ENCODE measurements around the gene SFSWAP. TPM values are rescaled to one million over a fixed set of nuclear protein-coding genes. Genes with fewer than 3 reads are reported as not detected.
"Not testable (repeated sequence)": the region's sequence is repeated elsewhere in the genome, so short reads cannot be mapped to it uniquely, and the experiment has no call there.

The SFSWAP gene
- total and polyA plus RNA-seq, 2 of the 8 experiments (the other 6 are each of a cell fraction or from before 2014, with no cell fraction given) = 36.5 to 49.5 TPM

DNA sequence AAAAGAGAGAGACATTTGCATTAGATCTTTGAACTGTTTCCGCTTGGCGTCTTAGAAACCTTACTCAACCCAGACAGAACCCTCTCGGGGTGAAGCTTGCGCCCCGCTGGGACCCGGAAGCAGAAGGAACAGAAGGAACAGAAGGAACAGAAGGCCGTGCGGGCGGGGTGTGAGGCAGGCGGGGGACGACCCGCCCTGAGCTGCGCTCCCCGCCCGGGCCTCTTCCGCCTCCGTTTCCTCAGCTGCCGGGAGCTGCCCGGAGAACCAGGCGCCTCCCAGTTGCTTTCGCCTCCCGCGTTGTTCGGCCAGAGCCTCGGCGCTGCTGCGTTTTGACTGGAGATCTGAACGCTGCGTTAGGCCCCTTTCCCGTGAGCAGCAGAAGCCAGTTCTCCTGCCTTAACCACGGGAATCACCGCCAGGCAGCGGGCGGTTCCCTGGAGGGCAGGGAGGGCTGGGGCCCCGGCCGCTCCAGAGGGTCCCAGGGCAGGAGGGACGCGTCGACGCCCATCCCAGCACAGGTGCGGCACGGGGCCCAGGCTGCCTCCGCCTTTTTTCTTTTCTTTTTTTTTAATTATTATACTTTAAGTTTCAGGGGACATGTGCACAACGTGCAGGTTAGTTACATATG is 98.0 kb downstream of the SFSWAP start (continued):
- TF ChIP-seq, protein P1, sequence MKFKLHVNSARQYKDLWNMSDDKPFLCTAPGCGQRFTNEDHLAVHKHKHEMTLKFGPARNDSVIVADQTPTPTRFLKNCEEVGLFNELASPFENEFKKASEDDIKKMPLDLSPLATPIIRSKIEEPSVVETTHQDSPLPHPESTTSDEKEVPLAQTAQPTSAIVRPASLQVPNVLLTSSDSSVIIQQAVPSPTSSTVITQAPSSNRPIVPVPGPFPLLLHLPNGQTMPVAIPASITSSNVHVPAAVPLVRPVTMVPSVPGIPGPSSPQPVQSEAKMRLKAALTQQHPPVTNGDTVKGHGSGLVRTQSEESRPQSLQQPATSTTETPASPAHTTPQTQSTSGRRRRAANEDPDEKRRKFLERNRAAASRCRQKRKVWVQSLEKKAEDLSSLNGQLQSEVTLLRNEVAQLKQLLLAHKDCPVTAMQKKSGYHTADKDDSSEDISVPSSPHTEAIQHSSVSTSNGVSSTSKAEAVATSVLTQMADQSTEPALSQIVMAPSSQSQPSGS (IDR thresholded peaks at IDR 0.05; ENCODE audit: low read length) = no peak
- no peak for TF ChIP-seq TAF1 (IDR thresholded peaks at IDR 0.05; ENCODE audit: low read depth, low read length)

DNA sequence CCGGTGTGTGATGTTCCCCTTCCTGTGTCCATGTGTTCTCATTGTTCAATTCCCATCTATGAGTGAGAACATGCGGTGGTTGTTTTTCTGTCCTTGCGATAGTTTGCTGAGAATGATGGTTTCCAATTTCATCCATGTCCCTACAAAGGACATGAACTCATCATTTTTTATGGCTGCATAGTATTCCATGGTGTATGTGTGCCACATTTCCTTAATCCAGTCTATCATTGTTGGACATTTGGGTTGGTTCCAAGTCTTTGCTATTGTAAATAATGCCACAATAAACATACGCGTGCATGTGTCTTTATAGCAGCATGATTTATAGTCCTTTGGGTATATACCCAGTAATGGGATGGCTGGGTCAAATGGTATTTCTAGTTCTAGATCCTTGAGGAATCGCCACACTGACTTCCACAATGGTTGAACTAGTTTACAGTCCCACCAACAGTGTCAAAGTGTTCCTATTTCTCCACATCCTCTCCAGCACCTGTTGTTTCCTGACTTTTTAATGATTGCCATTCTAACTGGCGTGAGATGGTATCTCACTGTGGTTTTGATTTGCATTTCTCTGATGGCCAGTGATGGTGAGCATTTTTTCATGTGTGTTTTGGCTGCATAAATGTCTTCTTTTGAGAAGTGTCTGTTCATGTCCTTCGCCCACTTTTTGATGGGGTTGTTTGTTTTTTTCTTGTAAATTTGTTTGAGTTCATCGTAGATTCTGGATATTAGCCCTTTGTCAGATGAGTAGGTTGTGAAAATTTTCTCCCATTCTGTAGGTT is 98.8 kb downstream of the SFSWAP start:
- WGBS, 2 experiments (ENCODE audit: extremely low coverage in 1 of 2, insufficient coverage in 1 of 2, insufficient read length in 1 of 2, insufficient replicate concordance in 2 of 2, low coverage in 1 of 2, low lambda C conversion rate in 2 of 2, missing lambda C conversion rate in 1 of 2) = 86% methylated on average over 4 of the region's 9 CpGs; no CpG with 5 or more reads in 1 of the 2 experiments
- H2BK20ac ChIP-seq (ENCODE audit: low read length); H4K20me1 ChIP-seq (replicated peaks in 1 of 2; ENCODE audit: control insufficient read depth in 1 of 2, insufficient read depth in 2 of 2, low read length in 2 of 2); H3K79me2 ChIP-seq (ENCODE audit: control insufficient read depth in 1 of 2, insufficient read depth in 2 of 2, low read length in 2 of 2); H3K14ac ChIP-seq (ENCODE audit: insufficient read length); H3K18ac ChIP-seq (ENCODE audit: extremely low read depth, low read length); H2BK15ac ChIP-seq (ENCODE audit: low read length); H3K9ac ChIP-seq (replicated peaks in 1 of 4; ENCODE audit: extremely low read depth in 1 of 4, low read depth in 3 of 4, low read length in 3 of 4); H2BK120ac ChIP-seq (replicated peaks; ENCODE audit: low read depth, low read length); FAIRE-seq; H3K36me3 ChIP-seq (ENCODE audit: control insufficient read depth in 2 of 4, insufficient read depth in 4 of 4, low read length in 3 of 4); H4K5ac ChIP-seq (ENCODE audit: insufficient read length, low read depth, low read length); H2AFZ ChIP-seq (ENCODE audit: low read length); DNase-seq (ENCODE audit: low read depth in 1 of 2, low spot score in 2 of 2); H3K79me1 ChIP-seq (ENCODE audit: low read depth, low read length); H4K91ac ChIP-seq (replicated peaks; ENCODE audit: insufficient read length, low read length); H3K4me2 ChIP-seq (ENCODE audit: insufficient read depth in 1 of 2, low read depth in 2 of 2, low read length in 2 of 2); H3K4me3 ChIP-seq (ENCODE audit: extremely low read depth in 1 of 4, insufficient read depth in 2 of 4, low read depth in 3 of 4, low read length in 4 of 4); H3K4me1 ChIP-seq (replicated peaks in 1 of 4; ENCODE audit: control insufficient read depth in 3 of 4, insufficient read depth in 4 of 4, low read length in 3 of 4); H2BK12ac ChIP-seq (ENCODE audit: low read depth, low read length); POLR2A ChIA-PET (ENCODE audit: partially characterized antibody); H4K8ac ChIP-seq (ENCODE audit: extremely low read depth, insufficient read depth, low read length); H2BK5ac ChIP-seq (ENCODE audit: low read depth, low read length); H3K23ac ChIP-seq (ENCODE audit: insufficient read length); H2AK5ac ChIP-seq (ENCODE audit: low read depth, low read length); H3K23me2 ChIP-seq (ENCODE audit: low read depth, low read length); H3K56ac ChIP-seq (replicated peaks; ENCODE audit: insufficient read length, low read depth, low read length); H3K27me3 ChIP-seq (replicated peaks in 1 of 4; ENCODE audit: control insufficient read depth in 3 of 4, extremely low read depth in 1 of 4, insufficient read depth in 3 of 4, low read length in 3 of 4); H3K4ac ChIP-seq (replicated peaks; ENCODE audit: insufficient read length, low read depth, low read length); H3K27ac ChIP-seq (ENCODE audit: low read depth, low read length); H3K9me3 ChIP-seq (ENCODE audit: insufficient read depth in 2 of 2, low read depth in 1 of 2, low read length in 1 of 2): not testable (repeated sequence)
- CTCF ChIA-PET (ENCODE audit: partially characterized antibody) = interaction anchor here (1.4 kb wide), 1 partner anchor 11 kb away, joined by 4 read pairs; no protein-coding TSS in a partner anchor
